HG03025 (cell line): ENCODE results near the gene KSR2.

Experiments used
- ATAC-seq: cut with Tn5 transposase; IDR thresholded peaks from one replicate; pipeline ENCODE4 v1.9.1; 2021; ENCODE audit warnings: mild to moderate bottlenecking, moderate library complexity; ENCODE audit not compliant: unreplicated experiment, low FRiP score

The KSR2 gene

DNA sequence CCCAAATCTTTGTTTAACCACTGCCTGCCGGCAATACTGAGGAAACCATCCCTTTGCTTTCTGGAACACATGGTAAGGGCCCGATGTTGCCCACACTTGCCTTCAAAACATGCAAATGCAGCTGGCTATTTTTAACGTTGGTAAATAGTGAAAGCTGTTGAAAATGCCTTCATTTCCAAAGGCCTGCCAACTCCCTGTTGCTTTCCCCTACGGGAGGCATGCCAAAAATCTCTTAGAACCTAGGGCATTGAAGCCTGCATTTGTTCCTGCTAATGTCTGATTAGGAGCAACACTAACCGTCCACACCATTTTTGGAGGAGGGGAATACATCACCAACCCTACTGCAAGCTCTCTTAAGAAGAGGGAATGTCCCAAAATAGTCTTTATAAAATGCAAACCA, 454.8 kb downstream of the KSR2 start:
- ATAC-seq = no peak

DNA sequence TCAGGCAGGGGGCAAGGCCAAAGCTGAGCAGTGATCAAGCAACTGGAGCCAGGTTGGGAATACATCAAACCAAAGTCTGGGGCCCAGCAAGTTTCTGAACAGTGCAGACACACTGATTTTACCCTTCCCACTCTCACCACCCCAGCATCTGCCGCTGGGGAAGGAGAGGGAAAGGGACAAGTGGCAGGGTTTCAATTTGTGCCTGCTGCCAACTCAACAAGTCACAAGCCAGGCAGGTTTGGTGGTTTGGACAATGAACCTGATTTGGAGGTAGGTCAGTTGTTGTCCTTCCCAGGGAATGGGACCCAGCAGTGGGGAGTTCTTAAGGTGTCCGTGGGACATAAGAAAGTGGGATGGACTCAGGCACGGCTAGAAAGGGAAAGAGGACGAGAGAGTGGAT, 455.4 kb downstream of the KSR2 start:
- no peak for ATAC-seq

DNA sequence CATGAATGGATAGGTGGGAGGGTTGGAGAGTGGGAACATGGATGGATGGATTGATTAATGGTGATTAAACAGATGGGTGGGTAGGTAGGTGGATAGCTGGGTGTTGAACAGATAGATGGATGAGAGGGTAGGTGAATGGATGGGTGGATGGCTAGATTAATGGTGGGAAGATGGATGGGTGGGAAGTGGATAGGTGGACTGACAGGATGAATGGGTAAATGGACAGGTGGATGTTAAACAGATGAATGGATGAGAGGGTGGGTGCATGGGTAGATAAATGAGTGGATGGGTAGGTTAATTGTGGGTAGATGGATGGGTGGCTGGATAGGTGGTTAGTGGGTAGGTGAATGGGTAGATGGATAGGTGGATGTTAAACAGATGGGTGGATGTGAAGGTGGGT, 460.3 kb downstream of the KSR2 start:
- no peak for ATAC-seq

DNA sequence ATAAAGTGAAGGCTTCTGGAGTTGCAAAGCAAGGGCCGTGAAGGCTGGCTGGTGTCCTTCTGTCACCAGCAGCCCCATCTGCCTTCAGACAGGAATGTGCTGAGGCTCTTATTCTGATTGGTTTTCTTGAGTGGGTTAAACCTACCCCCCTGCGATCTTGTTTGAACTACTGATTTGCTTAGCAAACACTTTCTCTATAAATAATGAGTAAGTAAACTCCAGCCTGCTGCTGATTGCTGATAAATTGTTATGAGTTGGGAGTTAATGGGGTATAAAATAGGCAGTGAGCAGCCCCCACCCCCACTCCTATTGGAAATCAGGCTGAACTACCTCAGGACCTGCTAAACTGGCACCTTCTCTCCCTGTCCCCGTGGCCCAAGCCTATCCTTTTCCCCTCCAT, 461.2 kb downstream of the KSR2 start:
- no peak for ATAC-seq

DNA sequence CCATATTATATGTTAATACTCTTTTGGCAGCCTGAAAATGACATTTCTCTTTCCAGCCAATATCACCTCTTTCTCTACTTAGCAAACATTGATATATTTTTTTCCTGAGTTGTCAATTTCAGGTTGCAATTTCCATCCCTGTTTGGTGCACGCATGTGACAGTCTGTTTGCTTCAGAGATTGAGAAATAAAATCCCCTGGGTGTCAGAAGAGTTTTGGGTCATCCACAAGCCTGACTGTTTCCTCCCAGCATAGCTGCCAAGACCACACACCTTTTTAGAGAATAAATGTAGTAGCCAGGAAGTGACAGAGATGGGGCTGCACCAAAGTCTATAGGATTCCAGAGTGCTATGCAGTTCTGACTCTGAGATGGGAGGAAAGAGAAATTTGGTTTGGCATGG, 462.5 kb downstream of the KSR2 start:
- ATAC-seq = no peak

DNA sequence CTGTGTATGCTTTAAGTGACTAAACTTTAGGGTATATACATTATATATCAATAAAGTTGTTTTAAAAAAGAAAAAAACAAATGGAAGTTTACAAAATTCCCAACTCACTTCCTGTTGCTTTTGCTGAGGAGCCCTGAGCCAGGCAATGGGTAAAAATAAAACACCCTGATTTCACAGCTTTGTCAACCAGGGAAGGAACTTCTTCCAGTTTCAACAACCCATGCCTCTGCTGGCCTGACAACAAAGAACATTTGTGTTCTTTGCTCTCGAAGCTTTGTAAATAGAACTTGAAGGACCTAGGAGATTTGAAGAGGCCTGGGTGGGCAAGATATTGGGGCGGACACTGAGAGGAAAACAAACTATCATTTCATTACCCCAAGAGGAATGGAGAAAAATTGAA, 466.2 kb downstream of the KSR2 start:
- no peak for ATAC-seq

DNA sequence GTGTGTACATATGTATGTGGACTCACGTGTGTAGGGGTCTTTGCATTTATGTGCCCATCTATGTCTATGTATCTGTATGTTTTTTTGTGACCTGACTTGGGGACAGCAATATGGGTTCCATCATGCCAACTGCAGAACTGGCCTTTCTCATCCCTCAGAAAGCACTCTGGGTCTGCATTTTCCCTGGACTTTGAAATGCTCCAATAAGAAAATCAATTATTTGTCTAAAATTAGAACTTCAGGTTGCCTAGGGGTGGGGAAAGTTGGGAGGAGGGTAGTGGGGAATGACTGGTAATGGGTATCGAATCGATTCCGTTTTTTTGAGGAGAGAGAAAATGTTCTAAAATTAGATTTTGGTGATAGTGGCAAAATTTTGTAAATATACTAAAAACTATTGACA, 466.6 kb downstream of the KSR2 start:
- no peak for ATAC-seq

DNA sequence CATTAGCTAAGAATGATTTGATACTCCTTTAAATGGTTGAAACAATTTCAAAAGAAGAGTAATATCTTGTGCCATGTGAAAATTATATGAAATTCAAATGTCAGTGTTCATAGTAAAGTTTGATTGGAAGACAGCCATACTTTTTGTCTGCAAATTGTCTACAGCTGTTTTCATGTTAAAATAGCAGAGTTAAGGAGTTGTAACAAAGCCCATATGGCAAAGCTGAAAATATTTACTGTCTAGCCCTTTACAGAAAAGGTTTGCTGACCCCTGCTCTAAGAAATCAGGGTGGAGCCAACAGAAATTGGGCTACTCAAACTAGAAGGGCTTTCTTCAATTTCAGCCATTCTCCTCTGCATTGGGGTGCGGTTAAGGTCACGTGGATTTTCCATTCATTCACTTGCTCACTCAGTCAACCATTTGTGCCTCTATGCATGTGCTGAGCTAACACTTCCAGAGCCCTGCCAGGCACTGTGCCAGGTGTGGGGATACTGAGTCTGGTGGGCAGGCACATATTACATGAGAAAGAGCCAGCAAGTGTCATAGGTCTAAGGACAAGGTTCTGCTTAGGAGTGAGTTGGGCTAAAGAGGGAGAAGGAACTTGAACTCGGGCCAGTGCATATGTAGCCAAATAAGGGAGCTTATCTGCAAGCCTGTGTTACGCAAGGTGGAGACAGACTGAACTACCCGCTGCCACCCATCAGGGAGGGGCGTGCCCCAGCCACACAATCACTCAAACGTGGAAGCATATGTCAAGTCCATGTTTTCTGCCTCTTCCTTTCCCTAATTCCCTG, 467.5 kb downstream of the KSR2 start:
- ATAC-seq = no peak

DNA sequence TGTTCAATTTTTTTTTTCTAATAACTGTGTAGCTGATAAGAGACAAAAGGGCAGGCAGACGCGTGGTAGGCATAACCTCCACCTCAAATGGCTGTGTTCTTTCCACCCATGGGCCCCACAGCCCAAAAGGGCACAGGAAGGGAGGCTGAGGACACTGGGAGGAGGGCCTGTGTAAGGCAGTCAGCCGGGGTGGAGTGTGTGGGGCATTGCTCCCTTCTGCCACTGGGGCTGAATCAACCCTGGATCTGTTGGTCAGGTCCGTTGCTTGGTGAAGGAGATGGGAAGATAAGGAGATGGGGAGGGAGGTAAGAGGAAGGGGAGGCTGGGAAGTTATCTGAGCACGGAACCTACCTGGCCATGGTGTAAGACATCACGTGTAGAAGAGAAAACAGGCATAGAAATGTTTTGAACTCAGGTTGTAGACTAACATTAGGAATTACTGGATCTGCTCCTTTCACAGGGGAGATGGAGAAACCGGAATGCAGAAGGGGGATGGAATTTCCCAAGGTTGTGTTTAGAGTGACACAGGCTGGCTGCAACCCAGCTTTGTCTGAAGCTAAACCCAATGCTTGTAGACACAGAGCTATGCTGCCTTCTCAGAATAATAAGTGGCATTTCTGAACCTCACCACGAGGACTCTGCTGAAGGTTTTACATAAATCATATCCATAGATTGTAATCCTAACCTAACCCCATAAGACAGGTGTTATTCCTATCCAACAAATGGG, 468.9 kb downstream of the KSR2 start:
- no peak for ATAC-seq

DNA sequence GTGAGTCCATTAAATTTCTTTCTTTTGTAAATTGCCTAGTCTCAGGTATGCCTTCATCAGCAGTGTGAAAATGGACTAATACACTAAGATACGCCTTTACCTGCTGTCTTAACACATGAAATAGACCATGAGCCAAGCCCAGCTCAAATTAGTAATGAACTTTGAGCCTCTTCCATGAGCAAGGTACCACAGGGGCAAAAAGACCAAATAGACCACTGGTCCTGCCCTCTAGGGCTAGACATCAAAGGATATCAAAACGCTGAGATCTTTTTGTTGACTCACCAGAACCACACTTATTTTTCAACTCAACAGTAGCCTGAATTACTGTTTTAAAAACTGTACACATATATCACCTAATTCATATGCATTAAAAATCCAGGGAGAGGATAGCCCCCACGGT, 469.9 kb downstream of the KSR2 start:
- ATAC-seq = no peak

DNA sequence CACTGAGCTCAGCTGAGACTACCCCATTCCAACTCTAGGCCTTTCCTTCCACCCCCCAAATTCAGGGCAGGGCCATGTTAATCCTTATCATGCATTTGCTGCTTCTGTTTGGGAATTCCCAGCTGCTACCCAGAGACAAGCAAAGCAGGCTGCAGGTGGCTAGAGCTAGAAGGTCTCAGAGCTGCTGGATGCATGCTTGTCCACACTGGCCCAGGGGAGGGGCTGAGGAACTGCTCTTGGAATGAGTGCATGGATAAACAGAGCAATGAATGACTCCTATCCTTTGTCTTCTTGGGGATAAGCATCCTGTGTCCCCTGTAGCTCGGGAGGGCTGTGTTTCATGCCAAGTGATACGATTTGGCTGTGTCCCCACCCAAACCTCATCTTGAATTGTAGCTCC, 470.5 kb downstream of the KSR2 start:
- ATAC-seq = no peak

DNA sequence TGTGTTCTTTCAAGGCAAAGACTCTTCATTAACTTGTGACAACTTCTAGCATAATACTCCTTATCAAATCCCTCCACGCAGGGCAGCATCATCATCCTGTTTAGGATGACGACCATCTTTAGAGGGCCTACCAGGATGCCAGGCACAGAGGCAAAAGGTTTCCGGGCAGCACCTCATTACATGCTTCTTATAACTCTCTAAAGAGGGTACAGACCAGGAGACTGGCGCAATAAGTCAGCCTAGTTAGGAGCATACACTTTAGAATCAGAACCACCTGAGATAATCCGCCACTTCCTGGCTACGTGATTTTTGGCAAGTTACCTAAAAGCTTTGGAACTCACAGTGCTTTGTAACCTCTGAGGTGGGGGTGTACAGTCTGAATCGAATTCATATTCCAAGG, 471.4 kb downstream of the KSR2 start:
- no peak for ATAC-seq

DNA sequence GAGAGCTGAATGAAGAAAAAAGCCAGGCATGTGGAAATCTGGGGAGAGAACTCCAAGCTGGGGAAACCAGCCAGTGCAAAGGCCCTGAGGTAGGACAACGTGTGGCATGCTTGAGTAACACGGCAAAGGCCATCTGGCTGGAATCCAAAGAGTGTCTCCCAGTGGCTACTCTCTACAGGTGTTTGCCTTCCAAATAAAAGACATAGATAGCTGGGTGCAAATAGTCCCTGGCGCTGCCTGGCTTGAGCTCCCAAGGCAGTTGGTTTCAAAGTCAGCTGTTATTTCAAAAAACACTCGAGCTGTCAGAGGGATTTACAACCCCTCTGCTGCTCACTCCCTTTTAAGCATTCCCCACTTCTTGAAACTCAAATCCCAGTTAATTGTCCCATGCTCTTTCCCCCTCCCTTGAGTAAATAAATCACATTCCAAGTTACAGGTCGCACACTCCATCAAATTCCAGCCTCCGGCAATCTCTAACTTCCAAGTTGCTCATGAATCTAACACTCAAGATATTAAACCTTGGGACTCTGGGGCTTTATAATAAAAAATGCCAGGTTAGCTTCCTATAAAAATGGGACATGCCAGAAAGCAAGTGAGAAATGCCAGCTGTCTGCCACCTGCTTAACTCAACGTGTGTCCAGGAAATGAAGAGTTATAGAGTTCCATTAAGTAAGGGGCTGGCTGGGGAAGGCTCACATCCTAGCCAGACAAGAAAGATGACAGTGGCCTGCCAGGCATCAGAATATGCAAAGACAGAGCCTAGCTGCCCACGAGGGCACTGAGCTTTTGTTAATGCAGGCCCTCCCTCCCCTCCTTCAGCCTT, 473.7 kb downstream of the KSR2 start:
- ATAC-seq = no peak

DNA sequence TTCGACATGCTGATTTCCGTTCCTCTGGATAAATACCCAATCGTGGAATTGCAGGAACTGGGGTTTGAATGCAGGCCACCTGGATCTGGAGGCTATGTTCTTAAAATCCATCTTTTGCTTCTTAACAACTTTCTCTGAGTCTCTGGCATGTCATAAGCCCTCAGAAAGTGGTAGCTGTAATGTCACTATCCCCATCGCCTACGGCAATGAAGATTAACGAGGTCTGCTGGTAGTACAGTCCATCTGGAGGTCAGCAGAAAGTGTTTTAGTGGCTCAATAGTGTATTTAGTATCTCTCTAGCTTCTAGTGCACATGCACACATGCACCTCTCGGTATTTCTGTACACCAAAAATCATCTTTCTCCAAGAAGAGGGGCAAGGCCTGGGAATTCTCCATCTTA, 477.1 kb downstream of the KSR2 start:
- no peak for ATAC-seq

DNA sequence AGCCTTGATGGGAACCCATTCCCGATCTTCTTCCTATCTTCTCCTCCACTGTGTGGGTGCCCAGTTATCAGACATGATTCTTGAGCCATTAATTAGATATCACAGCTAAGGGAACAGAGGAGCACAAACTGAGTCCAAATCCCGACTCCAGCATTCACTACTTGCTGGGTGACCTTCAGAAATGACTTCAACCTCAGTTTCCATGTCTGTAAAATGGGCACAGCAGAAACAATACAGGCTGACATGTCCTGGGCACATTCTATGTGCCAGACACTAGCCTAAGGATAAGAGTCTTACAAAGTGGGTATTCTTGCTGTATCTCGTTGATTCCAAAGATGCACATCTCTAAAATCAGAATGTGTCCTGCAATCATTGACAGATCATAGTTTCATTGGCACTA, 478.7 kb downstream of the KSR2 start:
- ATAC-seq = no peak

DNA sequence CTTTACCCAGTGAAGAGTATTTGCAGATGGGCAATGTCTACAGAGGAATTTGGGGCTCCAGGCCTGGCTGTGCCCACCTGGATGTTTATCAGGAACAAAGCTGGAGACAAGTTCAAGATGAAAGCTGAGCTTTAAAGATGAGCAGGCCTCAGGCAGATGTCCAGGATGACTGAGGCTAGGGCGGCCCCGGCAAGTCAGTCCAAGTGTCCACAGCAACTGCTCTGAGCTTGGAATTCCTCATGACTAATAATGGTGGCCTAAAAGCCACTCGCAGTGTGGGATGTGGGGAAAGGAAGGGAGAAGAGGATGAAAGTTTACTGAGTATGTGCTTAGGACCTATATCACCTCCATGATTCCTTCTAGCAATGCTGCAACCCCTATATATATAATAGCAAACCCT, 479.1 kb downstream of the KSR2 start:
- no peak for ATAC-seq

DNA sequence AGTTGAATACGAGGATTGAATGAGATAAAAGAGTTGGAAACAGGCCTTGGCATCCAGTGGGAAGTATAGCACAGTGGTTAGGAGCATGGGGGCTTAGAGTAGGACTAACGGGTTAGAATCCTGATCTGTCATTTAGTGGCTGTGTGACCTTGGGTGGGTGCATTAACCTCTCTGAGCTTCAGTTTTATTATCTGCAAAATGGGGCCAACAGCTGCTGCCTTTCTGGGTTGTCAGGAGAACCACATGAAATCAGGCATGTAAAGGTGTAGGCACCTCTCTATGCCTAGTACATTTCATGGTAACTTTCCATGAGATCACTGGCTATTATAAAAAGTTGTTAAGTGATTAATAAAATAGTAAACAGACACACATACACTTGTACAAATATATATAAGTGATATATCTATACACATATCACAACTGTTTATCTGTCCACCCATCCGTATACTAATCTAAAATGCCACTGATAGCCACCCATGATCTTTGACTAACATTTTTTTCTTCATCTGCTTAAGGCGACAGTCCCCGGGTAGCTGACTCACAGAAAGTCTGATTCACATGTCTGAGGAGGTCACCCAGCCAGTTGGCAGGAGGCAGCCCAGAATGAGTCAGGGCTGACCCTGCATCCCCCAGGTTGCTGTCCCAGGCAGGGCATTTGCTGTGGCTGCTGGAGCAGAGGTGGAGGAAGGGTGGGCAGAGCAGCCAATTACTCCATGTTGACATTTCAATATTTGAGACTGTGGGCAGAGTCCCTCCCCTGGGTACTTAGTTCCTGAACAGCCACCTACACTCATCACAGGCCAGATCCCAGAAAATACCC, 481.7 kb downstream of the KSR2 start:
- no peak for ATAC-seq

DNA sequence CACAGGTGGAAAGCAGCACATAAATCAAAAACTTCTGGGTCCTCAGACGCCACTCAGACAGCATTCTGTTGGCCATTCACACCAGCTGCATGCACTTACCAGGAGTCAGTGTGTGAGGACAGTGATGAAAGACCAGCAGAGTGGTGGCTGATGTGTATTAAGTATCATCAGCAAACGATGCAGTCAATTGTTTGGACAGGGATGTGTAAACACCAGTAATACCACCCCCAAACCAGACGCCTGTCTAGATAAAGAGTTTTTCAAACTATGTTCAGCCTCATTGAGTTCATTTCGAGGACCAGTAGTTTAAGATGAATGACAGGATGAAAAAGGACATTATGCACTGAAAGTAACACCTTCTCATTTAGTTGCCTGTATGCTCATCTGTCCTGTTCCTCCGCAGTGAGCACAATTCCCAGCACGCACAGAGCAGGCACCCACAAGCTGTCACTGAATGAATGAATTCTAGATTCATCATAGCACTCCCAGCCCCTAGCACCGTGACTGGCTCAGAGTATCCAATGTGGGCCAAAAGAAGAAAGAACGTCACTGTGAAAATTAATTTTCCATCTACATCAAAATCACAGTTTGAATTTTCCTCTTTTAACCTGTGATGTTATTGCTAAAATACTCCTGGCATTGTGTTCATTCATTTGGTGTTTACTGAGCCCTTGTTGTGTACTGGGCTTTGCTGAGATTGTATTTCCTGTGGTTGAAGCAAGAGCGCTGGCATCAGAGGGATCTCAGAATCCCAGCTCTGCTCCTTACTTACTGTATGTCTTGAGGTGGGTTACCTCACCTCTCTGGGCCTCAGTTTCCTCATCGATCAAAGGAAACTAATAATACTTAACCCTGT, 482.6 kb downstream of the KSR2 start:
- ATAC-seq = no peak

DNA sequence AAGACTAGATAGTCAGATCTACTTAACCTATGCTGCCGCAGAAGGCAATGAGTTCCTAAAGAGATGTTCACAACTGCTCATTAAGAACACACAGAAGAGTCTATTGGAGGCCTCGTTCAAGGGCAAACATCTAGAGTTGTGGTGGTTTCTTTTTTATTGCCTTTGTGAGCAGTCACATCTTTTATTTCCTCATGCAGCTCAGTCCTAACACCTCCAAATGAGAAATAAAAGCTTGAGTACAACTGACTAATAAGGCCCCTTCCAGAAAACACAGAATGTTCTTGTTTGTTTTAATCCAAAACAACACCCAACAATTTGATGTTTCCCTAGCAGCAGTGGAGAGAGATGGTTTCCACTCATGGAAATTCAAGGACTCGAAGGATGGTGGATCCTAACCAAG, 483.9 kb downstream of the KSR2 start:
- ATAC-seq = no peak

DNA sequence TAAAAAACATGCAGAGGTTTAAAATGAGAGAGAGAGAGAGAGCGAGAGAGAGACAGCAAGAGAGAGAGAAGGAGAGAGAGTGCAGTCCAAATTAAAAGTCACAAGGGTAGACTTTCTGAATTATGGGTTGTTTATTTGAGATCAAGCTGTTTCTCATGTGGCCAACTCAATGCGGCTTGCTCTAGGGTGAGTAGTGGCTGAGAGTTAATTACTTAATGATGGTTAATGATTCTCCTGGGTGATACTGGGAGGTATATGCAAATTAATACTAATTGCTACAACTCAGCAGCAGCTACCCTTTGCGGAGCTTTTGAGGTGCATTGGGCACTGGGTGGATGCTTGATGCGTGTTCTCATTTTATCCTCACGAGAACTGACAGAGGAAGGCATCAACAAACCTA, 485.3 kb downstream of the KSR2 start:
- no peak for ATAC-seq
